IMR-90 (cell line): ENCODE data around the gene CSGALNACT2.

Source experiments
- CEBPB ChIP-seq: IDR thresholded peaks from 2 replicates; pipeline ENCODE4 v1.6.1; 2012; ENCODE audit warnings: low read depth, low read length, improper control_type of control experiment
- CTCF ChIP-seq: conservative IDR thresholded peaks from 2 replicates; pipeline ENCODE4 v1.5.1; 2012; ENCODE audit warnings: mild to moderate bottlenecking, low read depth, low read length, improper control_type of control experiment
- ELK1 ChIP-seq: fragments of 150-350 bp; IDR thresholded peaks from 2 replicates; pipeline ENCODE4 v1.6.1; 2016; ENCODE audit warnings: low read depth, mild to moderate bottlenecking, low read length, moderate library complexity, borderline replicate concordance
- FOS ChIP-seq: fragments of 150-350 bp; IDR thresholded peaks from 2 replicates; pipeline ENCODE4 v1.6.1; 2016; ENCODE audit warnings: low read depth, low read length
- MAFK ChIP-seq: IDR thresholded peaks from 2 replicates; pipeline ENCODE4 v1.6.1; 2012; ENCODE audit warnings: low read depth, low read length, improper control_type of control experiment
- POLR2A ChIP-seq: IDR thresholded peaks from 2 replicates; pipeline ENCODE4 v1.6.1; 2012; ENCODE audit warnings: mild to moderate bottlenecking, low read depth, low read length
- RCOR1 ChIP-seq: IDR thresholded peaks from 2 replicates; pipeline ENCODE4 v1.6.1; 2012; ENCODE audit warnings: mild to moderate bottlenecking, low read length, improper control_type of control experiment; ENCODE audit not compliant: insufficient replicate concordance
- RFX5 ChIP-seq: IDR thresholded peaks from 2 replicates; pipeline ENCODE4 v1.8.0; 2012; ENCODE audit warnings: low read depth, mild to moderate bottlenecking, low read length, moderate library complexity
- SMC3 ChIP-seq: fragments of 150-350 bp; IDR thresholded peaks from 2 replicates; pipeline ENCODE4 v1.6.1; 2016; ENCODE audit warnings: low read depth, mild to moderate bottlenecking, antibody characterized with exemption, low read length, moderate library complexity

GRCh38 chr10:43218206-43218950 lies 80.1 kb downstream of the CSGALNACT2 start:
- TF ChIP-seq CTCF (no peak), POLR2A (no peak), CEBPB (no peak), ELK1 (no peak), RFX5 (no peak), RCOR1 (no peak), MAFK (no peak), FOS (no peak), SMC3 (no peak)
